ENCODE data around the gene RLN3.

Gene RLN3

GRCh38 chr19:13987101-13987890 is 40.7 kb upstream of the RLN3 start:
- Mint-ChIP-seq H3K4me3 (peak overlapping the region; percentile 52), H3K27me3 (no peaks in the 10 kb centered on the region), H3K27ac (peak overlapping the region; percentile 98), H3K4me1 (ENCODE audit: low read depth) (peaks cover 72% of the 10 kb centered on the region), H3K36me3 (peaks cover 3% of the 10 kb centered on the region), H3K9me3 (ENCODE audit: low read depth) (no peaks in the 10 kb centered on the region)

GRCh38 chr19:13989487-13989886 is 38.5 kb upstream of the RLN3 start:
- Mint-ChIP-seq H3K9me3 (ENCODE audit: low read depth) (no peaks in the 10 kb centered on the region), H3K27me3 (no peaks in the 10 kb centered on the region), H3K27ac (peak overlapping the region; percentile 98), H3K36me3 (peaks cover 3% of the 10 kb centered on the region), H3K4me3 (no peak overlapping the region), H3K4me1 (ENCODE audit: low read depth) (peaks cover 59% of the 10 kb centered on the region)

GRCh38 chr19:13990085-13990484 is 37.9 kb upstream of the RLN3 start:
- no peak overlapping the region for H3K4me3 Mint-ChIP-seq
- H3K4me1 Mint-ChIP-seq (ENCODE audit: low read depth), result peaks cover 54% of the 10 kb centered on the region
- peak overlapping the region; percentile 98 for H3K27ac Mint-ChIP-seq
- no peaks in the 10 kb centered on the region for H3K27me3 Mint-ChIP-seq
- peaks cover 3% of the 10 kb centered on the region for H3K36me3 Mint-ChIP-seq
- H3K9me3 Mint-ChIP-seq (ENCODE audit: low read depth), result no peaks in the 10 kb centered on the region

GRCh38 chr19:13992025-13992424 is 35.9 kb upstream of the RLN3 start:
- H3K36me3 Mint-ChIP-seq, result peaks cover 3% of the 10 kb centered on the region
- peaks cover 39% of the 10 kb centered on the region for H3K4me1 Mint-ChIP-seq (ENCODE audit: low read depth)
- no peaks in the 10 kb centered on the region for H3K9me3 Mint-ChIP-seq (ENCODE audit: low read depth)
- H3K27ac Mint-ChIP-seq, result no peak overlapping the region
- H3K4me3 Mint-ChIP-seq, result no peak overlapping the region
- H3K27me3 Mint-ChIP-seq, result no peaks in the 10 kb centered on the region

GRCh38 chr19:13993590-13994300 is 34.2 kb upstream of the RLN3 start:
- peaks cover 27% of the 10 kb centered on the region for H3K4me1 Mint-ChIP-seq (ENCODE audit: low read depth)
- no peaks in the 10 kb centered on the region for H3K9me3 Mint-ChIP-seq (ENCODE audit: low read depth)
- H3K27ac Mint-ChIP-seq, result no peak overlapping the region
- no peak overlapping the region for H3K4me3 Mint-ChIP-seq
- no peaks in the 10 kb centered on the region for H3K27me3 Mint-ChIP-seq
- peaks cover 3% of the 10 kb centered on the region for H3K36me3 Mint-ChIP-seq

- Mint-ChIP-seq H3K4me1 (ENCODE audit: low read depth) (peaks cover 16% of the 10 kb centered on the region), H3K27me3 (no peaks in the 10 kb centered on the region), H3K4me3 (no peak overlapping the region), H3K36me3 (peaks cover 3% of the 10 kb centered on the region), H3K9me3 (ENCODE audit: low read depth) (no peaks in the 10 kb centered on the region), H3K27ac (no peak overlapping the region)
Observed at GRCh38 chr19:13995017-13995728, 32.8 kb upstream of the RLN3 start.

GRCh38 chr19:13995878-13996765 is 31.8 kb upstream of the RLN3 start:
- H3K36me3 Mint-ChIP-seq, result no peaks in the 10 kb centered on the region
- no peaks in the 10 kb centered on the region for H3K9me3 Mint-ChIP-seq (ENCODE audit: low read depth)
- no peaks in the 10 kb centered on the region for H3K27me3 Mint-ChIP-seq
- H3K4me3 Mint-ChIP-seq, result no peak overlapping the region
- no peak overlapping the region for H3K27ac Mint-ChIP-seq
- peaks cover 22% of the 10 kb centered on the region for H3K4me1 Mint-ChIP-seq (ENCODE audit: low read depth)

- Mint-ChIP-seq H3K4me3 (no peak overlapping the region), H3K27me3 (no peaks in the 10 kb centered on the region), H3K4me1 (ENCODE audit: low read depth) (peaks cover 26% of the 10 kb centered on the region), H3K9me3 (ENCODE audit: low read depth) (no peaks in the 10 kb centered on the region), H3K27ac (no peak overlapping the region), H3K36me3 (no peaks in the 10 kb centered on the region)
Observed at GRCh38 chr19:13996928-13997630, 30.9 kb upstream of the RLN3 start.

- Mint-ChIP-seq H3K9me3 (ENCODE audit: low read depth) (no peaks in the 10 kb centered on the region), H3K27me3 (no peaks in the 10 kb centered on the region), H3K27ac (no peak overlapping the region), H3K36me3 (no peaks in the 10 kb centered on the region), H3K4me1 (ENCODE audit: low read depth) (peaks cover 28% of the 10 kb centered on the region), H3K4me3 (no peak overlapping the region)
Observed at GRCh38 chr19:13997631-13997962, 30.4 kb upstream of the RLN3 start.

GRCh38 chr19:13998426-13998825 is 29.5 kb upstream of the RLN3 start:
- Mint-ChIP-seq H3K27ac (peak overlapping the region; percentile 41), H3K4me1 (ENCODE audit: low read depth) (peaks cover 34% of the 10 kb centered on the region), H3K36me3 (no peaks in the 10 kb centered on the region), H3K9me3 (ENCODE audit: low read depth) (no peaks in the 10 kb centered on the region), H3K27me3 (no peaks in the 10 kb centered on the region), H3K4me3 (no peak overlapping the region)

- H3K4me3 Mint-ChIP-seq, result no peak overlapping the region
- H3K27ac Mint-ChIP-seq, result no peak overlapping the region
- no peaks in the 10 kb centered on the region for H3K36me3 Mint-ChIP-seq
- no peaks in the 10 kb centered on the region for H3K9me3 Mint-ChIP-seq (ENCODE audit: low read depth)
- peaks cover 38% of the 10 kb centered on the region for H3K4me1 Mint-ChIP-seq (ENCODE audit: low read depth)
- no peaks in the 10 kb centered on the region for H3K27me3 Mint-ChIP-seq
Observed at GRCh38 chr19:13999085-13999484, 28.9 kb upstream of the RLN3 start.

GRCh38 chr19:14000691-14001375 is 27.1 kb upstream of the RLN3 start:
- H3K36me3 Mint-ChIP-seq, result no peaks in the 10 kb centered on the region
- H3K4me1 Mint-ChIP-seq (ENCODE audit: low read depth), result peaks cover 50% of the 10 kb centered on the region
- H3K9me3 Mint-ChIP-seq (ENCODE audit: low read depth), result no peaks in the 10 kb centered on the region
- peak overlapping the region; percentile 31 for H3K4me3 Mint-ChIP-seq
- H3K27ac Mint-ChIP-seq, result peak overlapping the region; percentile 95
- no peaks in the 10 kb centered on the region for H3K27me3 Mint-ChIP-seq

- no peaks in the 10 kb centered on the region for H3K9me3 Mint-ChIP-seq (ENCODE audit: low read depth)
- peak overlapping the region; percentile 68 for H3K4me3 Mint-ChIP-seq
- peaks cover 56% of the 10 kb centered on the region for H3K4me1 Mint-ChIP-seq (ENCODE audit: low read depth)
- H3K36me3 Mint-ChIP-seq, result no peaks in the 10 kb centered on the region
- no peaks in the 10 kb centered on the region for H3K27me3 Mint-ChIP-seq
- peak overlapping the region; percentile 95 for H3K27ac Mint-ChIP-seq
Observed at GRCh38 chr19:14002571-14003250, 25.2 kb upstream of the RLN3 start.

All from activated naive CD8-positive, alpha-beta T cell (primary cell).